Trophoblast cell (in vitro differentiated cells and primary cell): ENCODE data around the gene ATG9A.

Source experiments
- DNase-seq, 2 donors: peaks; one replicate each; pipeline ENCODE4 v3.0.0-alpha.2; 2016
- H2AFZ ChIP-seq: 2 replicates; pipeline ENCODE4 v1.6.1; 2013; ENCODE audit warnings: low read length, moderate library complexity, mild to moderate bottlenecking; ENCODE audit not compliant: insufficient read depth, poor library complexity
- H2AK5ac ChIP-seq: 2 replicates; pipeline ENCODE4 v1.6.1; 2013; ENCODE audit warnings: mild to moderate bottlenecking, low read length
- H2BK120ac ChIP-seq: 2 replicates; pipeline ENCODE4 v1.6.1; 2013; ENCODE audit warnings: low read length, mild to moderate bottlenecking, moderate library complexity; ENCODE audit not compliant: insufficient read depth, poor library complexity
- H2BK12ac ChIP-seq: 2 replicates; pipeline ENCODE4 v1.6.1; 2013; ENCODE audit warnings: mild to moderate bottlenecking, low read length, moderate library complexity
- H2BK5ac ChIP-seq: 2 replicates; pipeline ENCODE4 v1.6.1; 2013; ENCODE audit warnings: low read length, low read depth, moderate library complexity, mild to moderate bottlenecking; ENCODE audit not compliant: poor library complexity
- H3K14ac ChIP-seq: 2 replicates; pipeline ENCODE4 v1.6.1; 2013; ENCODE audit warnings: mild to moderate bottlenecking, low read length
- H3K18ac ChIP-seq: 2 replicates; pipeline ENCODE4 v1.6.1; 2013; ENCODE audit warnings: mild to moderate bottlenecking, low read length
- H3K23ac ChIP-seq: 2 replicates; pipeline ENCODE4 v1.6.1; 2013; ENCODE audit warnings: low read length
- H3K27ac ChIP-seq: 2 replicates; pipeline ENCODE4 v1.5.1; 2013; ENCODE audit warnings: low read depth, mild to moderate bottlenecking, inconsistent platforms, low read length, moderate library complexity
- H3K27me3 ChIP-seq: 2 replicates; pipeline ENCODE4 v1.6.1; 2013; ENCODE audit warnings: inconsistent platforms, mild to moderate bottlenecking, low read length, moderate library complexity; ENCODE audit not compliant: insufficient read depth
- H3K36me3 ChIP-seq, 2 experiments: 1 replicate in 1 of 2; 2 replicates in 1 of 2; pipeline ENCODE4 v1.6.1; 2013; ENCODE audit warnings: low read length in 2 of 2, mild to moderate bottlenecking in 2 of 2, moderate library complexity in 1 of 2; ENCODE audit not compliant: insufficient read depth in 2 of 2, control insufficient read depth in 1 of 2
- H3K4ac ChIP-seq: 2 replicates; pipeline ENCODE4 v1.6.1; 2013; ENCODE audit warnings: low read depth, mild to moderate bottlenecking, low read length, moderate library complexity
- H3K4me1 ChIP-seq, 2 experiments: 1 replicate in 1 of 2; 2 replicates in 1 of 2; pipeline ENCODE4 v1.6.1; 2013; ENCODE audit warnings: low read length in 2 of 2, mild to moderate bottlenecking in 2 of 2, moderate library complexity in 1 of 2; ENCODE audit not compliant: insufficient read depth in 2 of 2, control insufficient read depth in 1 of 2
- H3K4me2 ChIP-seq: 2 replicates; pipeline ENCODE4 v1.6.1; 2013; ENCODE audit warnings: inconsistent platforms, mild to moderate bottlenecking, low read length, moderate library complexity
- H3K4me3 ChIP-seq: 2 replicates; pipeline ENCODE4 v1.5.1; 2013; ENCODE audit warnings: mild to moderate bottlenecking, low read depth, low read length, inconsistent platforms
- H3K79me1 ChIP-seq: one replicate; pipeline ENCODE4 v1.6.1; 2013; ENCODE audit warnings: low read length
- H3K79me2 ChIP-seq: 2 replicates; pipeline ENCODE4 v1.6.1; 2013; ENCODE audit warnings: low read length, mild to moderate bottlenecking; ENCODE audit not compliant: control insufficient read depth, insufficient read depth, poor library complexity
- H3K9ac ChIP-seq: 2 replicates; pipeline ENCODE4 v1.6.1; 2013; ENCODE audit warnings: mild to moderate bottlenecking, low read length
- H3K9me3 ChIP-seq: 2 replicates; pipeline ENCODE4 v1.6.1; 2013; ENCODE audit warnings: low read depth, mild to moderate bottlenecking, control low read depth, inconsistent platforms, low read length; ENCODE audit not compliant: insufficient read depth
- H4K12ac ChIP-seq: 2 replicates; pipeline ENCODE4 v1.6.1; 2013; ENCODE audit warnings: low read depth, mild to moderate bottlenecking, low read length, moderate library complexity
- H4K8ac ChIP-seq: 2 replicates; pipeline ENCODE4 v1.6.1; 2013; ENCODE audit warnings: low read depth, mild to moderate bottlenecking, low read length, moderate library complexity
- H4K91ac ChIP-seq: one replicate; pipeline ENCODE4 v1.6.1; 2013; ENCODE audit warnings: low read depth, mild to moderate bottlenecking, low read length, moderate library complexity
- WGBS: extraction: QIAGEN DNeasy Blood & Tissue Kit; methylation state at CpG from one replicate; pipeline ENCODE4 v1.1.7; 2013; ENCODE audit warnings: missing lambda C conversion rate; ENCODE audit not compliant: insufficient read length, insufficient coverage; ENCODE audit errors: extremely low coverage; 5-methylcytosine and 5-hydroxymethylcytosine counted together

Gene ATG9A

GRCh38 chr2:219254590-219255201 lies 25.3 kb upstream of the ATG9A start:
- H2AFZ ChIP-seq = no peak overlapping the region
- H3K18ac ChIP-seq = no peak overlapping the region
- no peak overlapping the region for H4K91ac ChIP-seq
- no peak overlapping the region for H3K4ac ChIP-seq
- no peak overlapping the region for H2BK120ac ChIP-seq
- no peak overlapping the region for H2BK12ac ChIP-seq
- no peak overlapping the region for H3K14ac ChIP-seq
- no peak overlapping the region for H3K4me3 ChIP-seq
- no peaks in the 10 kb centered on the region for H3K79me1 ChIP-seq
- no peak for DNase-seq
- H4K12ac ChIP-seq = no peak overlapping the region
- H2BK5ac ChIP-seq = no peak overlapping the region
- no CpG with 5 or more reads among the region's 12 CpGs for WGBS
- H2AK5ac ChIP-seq = no peak overlapping the region
- H3K27ac ChIP-seq = no peak overlapping the region
- peak overlapping the region; percentile 53 for H3K4me2 ChIP-seq
- H3K4me1 ChIP-seq = peaks cover 12 to 15% of the 10 kb centered on the region in 2 experiments
- peaks cover 44% of the 10 kb centered on the region for H3K27me3 ChIP-seq
- H4K8ac ChIP-seq = no peak overlapping the region
- peaks cover 10% of the 10 kb centered on the region for H3K9me3 ChIP-seq
- no peaks in the 10 kb centered on the region for H3K79me2 ChIP-seq
- no peaks in the 10 kb centered on the region for H3K36me3 ChIP-seq
- no peak overlapping the region for H3K9ac ChIP-seq
- H3K23ac ChIP-seq = no peak overlapping the region

GRCh38 chr2:219253753-219254589 lies 24.5 kb upstream of the ATG9A start, which contains the start of gene TUBA4A:
Gene TUBA4A, minus strand, starts transcription at chr2:219253918. Its CDS starts 60 bp downstream, at chr2:219253858.
- Histone ChIP-seq H3K9ac (no peak within 1 kb of the TSS), H2BK12ac (no peak within 1 kb of the TSS), H3K27ac (no peak within 1 kb of the TSS), H3K79me2 (no peaks in the 10 kb centered on the region), H3K18ac (no peak within 1 kb of the TSS), H2BK120ac (no peak within 1 kb of the TSS), H3K36me3 (peaks cover 0 to 2% of the 10 kb centered on the region in 2 experiments), H3K4ac (no peak within 1 kb of the TSS), H3K14ac (no peak within 1 kb of the TSS), H3K23ac (no peak within 1 kb of the TSS), H3K4me3 (peak within 1 kb of the TSS; percentile 6), H3K79me1 (no peaks in the 10 kb centered on the region), H2AFZ (peak within 1 kb of the TSS; percentile 24), H2BK5ac (no peak within 1 kb of the TSS), H3K9me3 (peaks cover 10% of the 10 kb centered on the region), H3K4me2 (peak within 1 kb of the TSS; percentile 53), H2AK5ac (no peak within 1 kb of the TSS), H4K8ac (no peak within 1 kb of the TSS), H3K4me1 (peaks cover 18 to 23% of the 10 kb centered on the region in 2 experiments), H4K91ac (no peak within 1 kb of the TSS), H4K12ac (no peak within 1 kb of the TSS), H3K27me3 (peaks cover 44% of the 10 kb centered on the region)
- WGBS = no CpG with 5 or more reads among the region's 76 CpGs
- peak; percentile 50 to 64 for DNase-seq

GRCh38 chr2:219252900-219253752 lies 23.7 kb upstream of the ATG9A start, which contains the start of gene TUBA4B:
Gene TUBA4B, plus strand, starts transcription at chr2:219253243. Its CDS starts 165 bp downstream, at chr2:219253408.
- Histone ChIP-seq H4K91ac (no peak within 1 kb of the TSS), H3K79me1 (no peaks in the 10 kb centered on the region), H3K23ac (peak within 1 kb of the TSS; percentile 44), H4K8ac (no peak within 1 kb of the TSS), H3K4ac (no peak within 1 kb of the TSS), H3K36me3 (peaks cover under 1 to 4% of the 10 kb centered on the region in 2 experiments), H3K4me3 (peak within 1 kb of the TSS; percentile 6), H2BK12ac (no peak within 1 kb of the TSS), H3K18ac (no peak within 1 kb of the TSS), H3K4me1 (peaks cover 18 to 26% of the 10 kb centered on the region in 2 experiments), H3K9ac (no peak within 1 kb of the TSS), H4K12ac (no peak within 1 kb of the TSS), H3K9me3 (peaks cover 10% of the 10 kb centered on the region), H3K4me2 (peak within 1 kb of the TSS; percentile 53), H2BK5ac (no peak within 1 kb of the TSS), H2AK5ac (no peak within 1 kb of the TSS), H3K27ac (no peak within 1 kb of the TSS), H3K27me3 (peaks cover 44% of the 10 kb centered on the region), H3K79me2 (no peaks in the 10 kb centered on the region), H2BK120ac (no peak within 1 kb of the TSS), H2AFZ (peak within 1 kb of the TSS; percentile 24), H3K14ac (no peak within 1 kb of the TSS)
- no peak for DNase-seq
- WGBS = no CpG with 5 or more reads among the region's 49 CpGs

- Histone ChIP-seq H3K27ac (no peak overlapping the region), H3K4me1 (peaks cover 18 to 26% of the 10 kb centered on the region in 2 experiments), H2BK5ac (no peak overlapping the region), H3K4me2 (no peak overlapping the region), H3K14ac (no peak overlapping the region), H3K9me3 (peaks cover 10% of the 10 kb centered on the region), H3K4me3 (no peak overlapping the region), H3K79me1 (no peaks in the 10 kb centered on the region), H4K8ac (no peak overlapping the region), H4K91ac (no peak overlapping the region), H3K79me2 (no peaks in the 10 kb centered on the region), H2AK5ac (no peak overlapping the region), H2BK120ac (no peak overlapping the region), H2BK12ac (no peak overlapping the region), H4K12ac (no peak overlapping the region), H3K9ac (no peak overlapping the region), H3K18ac (no peak overlapping the region), H3K27me3 (peaks cover 44% of the 10 kb centered on the region), H3K36me3 (peaks cover 6 to 10% of the 10 kb centered on the region in 2 experiments), H3K4ac (no peak overlapping the region), H3K23ac (no peak overlapping the region), H2AFZ (no peak overlapping the region)
- no CpG with 5 or more reads among the region's 9 CpGs for WGBS
- no peak for DNase-seq
These were observed 23.1 kb upstream of the ATG9A start for GRCh38 chr2:219252570-219252899.
